ENCODE data around the gene PLCB1. TPM values are rescaled to one million over a fixed set of nuclear protein-coding genes. Genes with fewer than 3 reads are reported as not detected.

PLCB1 gene
- total and polyA plus RNA-seq, 2 donors (not counting 1 experiment from before 2014, with no cell fraction given), result 13.4 to 23.3 TPM

DNA sequence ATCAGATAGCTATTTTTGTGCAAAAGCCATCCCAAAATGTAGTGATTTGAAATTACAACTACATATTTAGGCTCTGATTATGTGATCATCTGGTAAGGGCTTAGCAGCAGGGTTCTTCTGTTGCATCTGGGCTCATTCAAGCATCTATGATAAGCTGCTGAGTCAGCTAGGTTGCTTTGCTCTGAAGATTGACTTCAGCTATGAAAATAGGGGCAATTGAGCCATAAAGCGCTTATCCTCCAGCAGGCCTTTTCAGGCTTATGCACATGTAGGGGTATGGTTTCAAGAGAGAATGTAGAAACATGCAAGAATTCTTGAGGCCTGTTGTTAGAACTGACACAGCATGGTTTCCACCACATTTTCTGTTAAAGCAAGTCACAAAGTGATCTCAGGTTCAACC, 114.1 kb downstream of the PLCB1 start:
- H3K9ac ChIP-seq (ENCODE audit: insufficient read depth, low read length), result no peak overlapping the region
- no peak overlapping the region for H2AFZ ChIP-seq (ENCODE audit: low read length)
- H3K4me3 ChIP-seq (replicated peaks in 1 of 4; ENCODE audit: control extremely low read depth in 1 of 4, insufficient read depth in 1 of 4, low read depth in 3 of 4, low read length in 4 of 4), result no peak overlapping the region
- no peak overlapping the region for H3K27ac ChIP-seq (ENCODE audit: insufficient read depth, low read length)
- H3K27me3 ChIP-seq (ENCODE audit: control insufficient read depth, insufficient read depth, low read length), result no peaks in the 10 kb centered on the region
- H4K20me1 ChIP-seq (ENCODE audit: control insufficient read depth, extremely low read depth, insufficient read depth, low read length), result no peaks in the 10 kb centered on the region
- H3K79me2 ChIP-seq (ENCODE audit: control insufficient read depth, insufficient read depth, low read length), result no peaks in the 10 kb centered on the region
- DNase-seq (ENCODE audit: low read depth in 2 of 2), result no peak
- no peaks in the 10 kb centered on the region for H3K9me3 ChIP-seq (ENCODE audit: control insufficient read depth, insufficient read depth, low read depth, low read length)
- H3K36me3 ChIP-seq (ENCODE audit: control insufficient read depth, insufficient read depth, low read length), result no peaks in the 10 kb centered on the region
- peaks cover 3% of the 10 kb centered on the region for H3K4me1 ChIP-seq (ENCODE audit: control insufficient read depth, extremely low read depth, insufficient read depth, low read length)
- TF ChIP-seq, protein P1, sequence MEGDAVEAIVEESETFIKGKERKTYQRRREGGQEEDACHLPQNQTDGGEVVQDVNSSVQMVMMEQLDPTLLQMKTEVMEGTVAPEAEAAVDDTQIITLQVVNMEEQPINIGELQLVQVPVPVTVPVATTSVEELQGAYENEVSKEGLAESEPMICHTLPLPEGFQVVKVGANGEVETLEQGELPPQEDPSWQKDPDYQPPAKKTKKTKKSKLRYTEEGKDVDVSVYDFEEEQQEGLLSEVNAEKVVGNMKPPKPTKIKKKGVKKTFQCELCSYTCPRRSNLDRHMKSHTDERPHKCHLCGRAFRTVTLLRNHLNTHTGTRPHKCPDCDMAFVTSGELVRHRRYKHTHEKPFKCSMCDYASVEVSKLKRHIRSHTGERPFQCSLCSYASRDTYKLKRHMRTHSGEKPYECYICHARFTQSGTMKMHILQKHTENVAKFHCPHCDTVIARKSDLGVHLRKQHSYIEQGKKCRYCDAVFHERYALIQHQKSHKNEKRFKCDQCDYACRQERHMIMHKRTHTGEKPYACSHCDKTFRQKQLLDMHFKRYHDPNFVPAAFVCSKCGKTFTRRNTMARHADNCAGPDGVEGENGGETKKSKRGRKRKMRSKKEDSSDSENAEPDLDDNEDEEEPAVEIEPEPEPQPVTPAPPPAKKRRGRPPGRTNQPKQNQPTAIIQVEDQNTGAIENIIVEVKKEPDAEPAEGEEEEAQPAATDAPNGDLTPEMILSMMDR (conservative IDR thresholded peaks at IDR 0.05 in 1 of 2, IDR thresholded peaks at IDR 0.05 in 1 of 2; ENCODE audit: low read depth in 1 of 2, low read length in 2 of 2), result no peak
- TF ChIP-seq EZH2 (IDR thresholded peaks at IDR 0.05; ENCODE audit: low read length, missing control alignments), result no peak
- no peak overlapping the region for H3K4me2 ChIP-seq (ENCODE audit: extremely low read depth, insufficient read depth, low read length)

DNA sequence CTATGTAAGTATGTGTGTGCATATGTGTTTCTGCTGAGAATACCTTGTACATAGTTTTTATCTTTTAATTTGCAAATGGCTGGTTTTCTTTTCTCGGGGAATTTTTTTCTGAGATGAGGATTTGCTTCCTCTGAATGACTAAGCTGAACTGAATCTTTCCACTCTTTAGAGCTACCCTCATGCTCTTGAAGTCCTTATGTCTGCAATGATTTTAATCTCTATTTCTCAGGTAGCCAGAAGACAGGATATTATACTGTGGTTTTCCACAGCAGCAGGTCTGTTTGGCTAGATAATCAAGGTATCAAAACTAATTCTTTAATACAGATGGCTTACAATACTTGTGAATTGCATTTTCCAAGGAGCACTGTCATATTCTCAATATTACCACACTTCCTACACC, 114.7 kb downstream of the PLCB1 start:
- Histone ChIP-seq H3K9ac (ENCODE audit: insufficient read depth, low read length) (no peak overlapping the region), H3K4me2 (ENCODE audit: extremely low read depth, insufficient read depth, low read length) (no peak overlapping the region), H3K36me3 (ENCODE audit: control insufficient read depth, insufficient read depth, low read length) (no peaks in the 10 kb centered on the region), H3K79me2 (ENCODE audit: control insufficient read depth, insufficient read depth, low read length) (no peaks in the 10 kb centered on the region), H3K27me3 (ENCODE audit: control insufficient read depth, insufficient read depth, low read length) (no peaks in the 10 kb centered on the region), H3K4me3 (replicated peaks in 1 of 4; ENCODE audit: control extremely low read depth in 1 of 4, insufficient read depth in 1 of 4, low read depth in 3 of 4, low read length in 4 of 4) (no peak overlapping the region), H4K20me1 (ENCODE audit: control insufficient read depth, extremely low read depth, insufficient read depth, low read length) (no peaks in the 10 kb centered on the region), H3K27ac (ENCODE audit: insufficient read depth, low read length) (no peak overlapping the region), H3K4me1 (ENCODE audit: control insufficient read depth, extremely low read depth, insufficient read depth, low read length) (peaks cover 3% of the 10 kb centered on the region), H2AFZ (ENCODE audit: low read length) (no peak overlapping the region), H3K9me3 (ENCODE audit: control insufficient read depth, insufficient read depth, low read depth, low read length) (no peaks in the 10 kb centered on the region)
- no peak for DNase-seq (ENCODE audit: low read depth in 2 of 2)
- TF ChIP-seq, protein P1 (conservative IDR thresholded peaks at IDR 0.05 in 1 of 2, IDR thresholded peaks at IDR 0.05 in 1 of 2; ENCODE audit: low read depth in 1 of 2, low read length in 2 of 2), result no peak
- no peak for TF ChIP-seq EZH2 (IDR thresholded peaks at IDR 0.05; ENCODE audit: low read length, missing control alignments)

DNA sequence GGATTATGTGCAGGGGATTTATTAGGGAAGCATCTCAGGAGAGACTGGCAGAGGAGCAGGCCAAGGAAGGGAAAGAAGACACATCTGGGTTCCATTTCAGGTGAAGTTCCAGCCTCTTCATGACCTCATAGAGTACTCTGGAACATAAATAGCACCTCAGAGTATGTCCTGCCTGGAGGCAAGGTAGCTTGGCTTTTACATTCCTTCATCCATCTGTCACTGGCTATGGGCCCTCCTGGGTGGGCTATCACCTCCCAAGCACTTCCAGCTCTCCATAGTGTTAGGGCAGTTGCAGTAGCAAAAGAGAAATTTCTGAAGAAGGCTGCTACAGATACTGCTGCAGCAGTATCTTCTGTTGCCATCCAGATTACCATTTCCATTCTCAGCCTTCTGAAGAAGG, 116.0 kb downstream of the PLCB1 start:
- no peaks in the 10 kb centered on the region for H3K36me3 ChIP-seq (ENCODE audit: control insufficient read depth, insufficient read depth, low read length)
- H2AFZ ChIP-seq (ENCODE audit: low read length), result no peak overlapping the region
- H3K4me1 ChIP-seq (ENCODE audit: control insufficient read depth, extremely low read depth, insufficient read depth, low read length), result no peaks in the 10 kb centered on the region
- no peak for TF ChIP-seq EZH2 (IDR thresholded peaks at IDR 0.05; ENCODE audit: low read length, missing control alignments)
- TF ChIP-seq, protein P1 (conservative IDR thresholded peaks at IDR 0.05 in 1 of 2, IDR thresholded peaks at IDR 0.05 in 1 of 2; ENCODE audit: low read depth in 1 of 2, low read length in 2 of 2), result no peak
- H4K20me1 ChIP-seq (ENCODE audit: control insufficient read depth, extremely low read depth, insufficient read depth, low read length), result no peaks in the 10 kb centered on the region
- H3K4me2 ChIP-seq (ENCODE audit: extremely low read depth, insufficient read depth, low read length), result no peak overlapping the region
- no peaks in the 10 kb centered on the region for H3K27me3 ChIP-seq (ENCODE audit: control insufficient read depth, insufficient read depth, low read length)
- no peaks in the 10 kb centered on the region for H3K79me2 ChIP-seq (ENCODE audit: control insufficient read depth, insufficient read depth, low read length)
- H3K9ac ChIP-seq (ENCODE audit: insufficient read depth, low read length), result no peak overlapping the region
- no peak for DNase-seq (ENCODE audit: low read depth in 2 of 2)
- H3K27ac ChIP-seq (ENCODE audit: insufficient read depth, low read length), result no peak overlapping the region
- H3K9me3 ChIP-seq (ENCODE audit: control insufficient read depth, insufficient read depth, low read depth, low read length), result no peaks in the 10 kb centered on the region
- H3K4me3 ChIP-seq (replicated peaks in 1 of 4; ENCODE audit: control extremely low read depth in 1 of 4, insufficient read depth in 1 of 4, low read depth in 3 of 4, low read length in 4 of 4), result no peak overlapping the region
